Activated CD4-positive, alpha-beta T cell treated with anti-CD3 and anti-CD28 coated beads, Interleukin-2, amount 10 ng/mL, durations not matched to agents 7 days and 5 days (primary cell): ENCODE measurements around the gene GTF3A. TPM values are rescaled to one million over a fixed set of nuclear protein-coding genes. Genes with fewer than 3 reads are reported as not detected.
"Not testable (repeated sequence)": the region's sequence is repeated elsewhere in the genome, so short reads cannot be mapped to it uniquely, and the experiment has no call there.

Experiments
- CTCF ChIA-PET: fragments of 350-600 bp; sonication (Branson Sonifier 250); formaldehyde crosslinking; loops from one replicate; lab custom pipeline; 2021; ENCODE audit warnings: antibody characterized with exemption; lab: Charles Lee
- POLR2A ChIA-PET: fragments of 350-600 bp; sonication (Branson Sonifier 250); formaldehyde crosslinking; loops from one replicate; lab custom pipeline; 2021; ENCODE audit warnings: antibody characterized with exemption; lab: Charles Lee
- DNase-seq: peaks from one replicate; pipeline ENCODE4 v3.0.0-alpha.2; 2020
- H3K27ac Mint-ChIP-seq: one replicate; pipeline ENCODE4 v1.8.0; 2021; ENCODE audit warnings: mild to moderate bottlenecking, moderate library complexity, mixed read lengths
- H3K27me3 Mint-ChIP-seq: one replicate; pipeline ENCODE4 v1.8.0; 2021; ENCODE audit warnings: mixed read lengths
- H3K36me3 Mint-ChIP-seq: one replicate; pipeline ENCODE4 v1.8.0; 2021; ENCODE audit warnings: low read depth, mixed read lengths
- H3K4me1 Mint-ChIP-seq: one replicate; pipeline ENCODE4 v1.8.0; 2021; ENCODE audit warnings: mixed read lengths
- H3K4me3 Mint-ChIP-seq: one replicate; pipeline ENCODE4 v1.8.0; 2021; ENCODE audit warnings: mild to moderate bottlenecking, moderate library complexity, mixed read lengths
- H3K9me3 Mint-ChIP-seq: one replicate; pipeline ENCODE4 v1.8.0; 2021; ENCODE audit warnings: mixed read lengths
- total RNA-seq, 2 experiments: library from RNA; stranded (reverse); gene quantifications; one replicate each; pipeline ENCODE4 v1.2.3, GENCODE V29; 2021

Gene GTF3A
- total RNA-seq, 2 experiments from 2014 or later, result 173 to 189 TPM

GRCh38 chr13:27393101-27393500, 31.3 kb upstream of the GTF3A start:
- Mint-ChIP-seq H3K27me3 (peaks cover 2% of the 10 kb centered on the region), H3K27ac (no peak overlapping the region), H3K4me3 (no peak overlapping the region), H3K4me1 (no peaks in the 10 kb centered on the region), H3K36me3 (no peaks in the 10 kb centered on the region), H3K9me3 (no peaks in the 10 kb centered on the region)
- ChIA-PET CTCF (no interaction called here), POLR2A (no interaction called here)
- DNase-seq, result no peak

GRCh38 chr13:27395007-27395510, 29.4 kb upstream of the GTF3A start:
- H3K27ac Mint-ChIP-seq, result no peak overlapping the region
- no peaks in the 10 kb centered on the region for H3K36me3 Mint-ChIP-seq
- no peak overlapping the region for H3K4me3 Mint-ChIP-seq
- H3K27me3 Mint-ChIP-seq, result peaks cover 2% of the 10 kb centered on the region
- CTCF ChIA-PET, result interaction anchor here (1.0 kb wide), 1 partner anchor 46 kb away, joined by 3 read pairs; no protein-coding TSS in a partner anchor
- no peaks in the 10 kb centered on the region for H3K9me3 Mint-ChIP-seq
- DNase-seq, result no peak
- no peaks in the 10 kb centered on the region for H3K4me1 Mint-ChIP-seq
- POLR2A ChIA-PET, result no interaction called here

- Mint-ChIP-seq H3K27ac (no peak overlapping the region), H3K36me3 (no peaks in the 10 kb centered on the region), H3K4me3 (no peak overlapping the region), H3K9me3 (no peaks in the 10 kb centered on the region), H3K4me1 (peaks cover 4% of the 10 kb centered on the region), H3K27me3 (peaks cover under 1% of the 10 kb centered on the region)
- POLR2A ChIA-PET, result no interaction called here
- DNase-seq, result no peak
- CTCF ChIA-PET, result interaction anchor here (0.9 kb wide), 1 partner anchor 429 kb away, joined by 3 read pairs; no protein-coding TSS in a partner anchor
Observed at GRCh38 chr13:27396252-27396846, 28.1 kb upstream of the GTF3A start.

- ChIA-PET CTCF (interaction anchor here (1.0 kb wide), 1 partner anchor 11 kb away, joined by 4 read pairs; no protein-coding TSS in a partner anchor), POLR2A (no interaction called here)
- no peaks in the 10 kb centered on the region for H3K9me3 Mint-ChIP-seq
- H3K27ac Mint-ChIP-seq, result no peak overlapping the region
- DNase-seq, result no peak
- no peaks in the 10 kb centered on the region for H3K36me3 Mint-ChIP-seq
- H3K27me3 Mint-ChIP-seq, result no peaks in the 10 kb centered on the region
- peaks cover 5% of the 10 kb centered on the region for H3K4me1 Mint-ChIP-seq
- no peak overlapping the region for H3K4me3 Mint-ChIP-seq
Observed at GRCh38 chr13:27398360-27398759, 26.1 kb upstream of the GTF3A start.

- DNase-seq, H3K4me1 Mint-ChIP-seq, H3K27ac Mint-ChIP-seq, H3K36me3 Mint-ChIP-seq, H3K4me3 Mint-ChIP-seq, H3K27me3 Mint-ChIP-seq, POLR2A ChIA-PET, H3K9me3 Mint-ChIP-seq: not testable (repeated sequence)
- CTCF ChIA-PET, result interaction anchor here (0.8 kb wide), 1 partner anchor 12 kb away, joined by 3 read pairs; no protein-coding TSS in a partner anchor
Observed at GRCh38 chr13:27400405-27400804, 24.0 kb upstream of the GTF3A start.

- Mint-ChIP-seq H3K9me3 (no peaks in the 10 kb centered on the region), H3K4me3 (no peak overlapping the region), H3K27me3 (no peaks in the 10 kb centered on the region), H3K36me3 (no peaks in the 10 kb centered on the region), H3K4me1 (peaks cover 10% of the 10 kb centered on the region), H3K27ac (no peak overlapping the region)
- ChIA-PET POLR2A (interaction anchor here (0.6 kb wide), 1 partner anchor 24 kb away, joined by 4 read pairs; no protein-coding TSS in a partner anchor), CTCF (interaction anchor here (0.6 kb wide), 1 partner anchor 625 kb away, joined by 7 read pairs; no protein-coding TSS in a partner anchor)
- no peak for DNase-seq
Observed at GRCh38 chr13:27401210-27401609, 23.2 kb upstream of the GTF3A start.

- Mint-ChIP-seq H3K27me3 (peaks cover 4% of the 10 kb centered on the region), H3K36me3 (no peaks in the 10 kb centered on the region), H3K9me3 (no peaks in the 10 kb centered on the region), H3K4me1 (peaks cover 14% of the 10 kb centered on the region), H3K27ac (no peak overlapping the region), H3K4me3 (no peak overlapping the region)
- POLR2A ChIA-PET, result interaction anchor here (0.5 kb wide), 1 partner anchor 79 kb away, joined by 3 read pairs; no protein-coding TSS in a partner anchor
- CTCF ChIA-PET, result interaction anchor here (0.9 to 1.2 kb wide), 2 partner anchors 12 to 59 kb away, joined by 3 to 7 read pairs; no protein-coding TSS in a partner anchor
- no peak for DNase-seq
Observed at GRCh38 chr13:27403203-27403678, 21.2 kb upstream of the GTF3A start.

- no peaks in the 10 kb centered on the region for H3K36me3 Mint-ChIP-seq
- CTCF ChIA-PET, result interaction anchor here (0.9 to 1.2 kb wide), 2 partner anchors 11 to 59 kb away, joined by 3 to 7 read pairs; no protein-coding TSS in a partner anchor
- POLR2A ChIA-PET, result interaction anchor here (0.5 kb wide), 1 partner anchor 78 kb away, joined by 3 read pairs; no protein-coding TSS in a partner anchor
- H3K4me3 Mint-ChIP-seq, result no peak overlapping the region
- peaks cover 5% of the 10 kb centered on the region for H3K27me3 Mint-ChIP-seq
- no peak for DNase-seq
- H3K9me3 Mint-ChIP-seq, result no peaks in the 10 kb centered on the region
- no peak overlapping the region for H3K27ac Mint-ChIP-seq
- H3K4me1 Mint-ChIP-seq, result peaks cover 14% of the 10 kb centered on the region
Observed at GRCh38 chr13:27403727-27404385, 20.6 kb upstream of the GTF3A start.

GRCh38 chr13:27404680-27405079, 19.7 kb upstream of the GTF3A start:
- Mint-ChIP-seq H3K27me3 (peaks cover 11% of the 10 kb centered on the region), H3K36me3 (no peaks in the 10 kb centered on the region), H3K4me1 (peaks cover 16% of the 10 kb centered on the region), H3K27ac (no peak overlapping the region), H3K9me3 (no peaks in the 10 kb centered on the region), H3K4me3 (no peak overlapping the region)
- ChIA-PET CTCF (no interaction called here), POLR2A (no interaction called here)
- no peak for DNase-seq

- peaks cover 16% of the 10 kb centered on the region for H3K4me1 Mint-ChIP-seq
- no peak overlapping the region for H3K27ac Mint-ChIP-seq
- CTCF ChIA-PET, result no interaction called here
- H3K4me3 Mint-ChIP-seq, result no peak overlapping the region
- POLR2A ChIA-PET, result interaction anchor here (0.6 kb wide), 1 partner anchor 421 kb away, joined by 3 read pairs; no protein-coding TSS in a partner anchor
- no peaks in the 10 kb centered on the region for H3K36me3 Mint-ChIP-seq
- H3K27me3 Mint-ChIP-seq, result peaks cover 15% of the 10 kb centered on the region
- no peaks in the 10 kb centered on the region for H3K9me3 Mint-ChIP-seq
- DNase-seq, result no peak
Observed at GRCh38 chr13:27405546-27406134, 18.8 kb upstream of the GTF3A start.

- Mint-ChIP-seq H3K36me3 (no peaks in the 10 kb centered on the region), H3K27ac (peak overlapping the region; percentile 32), H3K4me3 (no peak overlapping the region), H3K9me3 (no peaks in the 10 kb centered on the region), H3K4me1 (peaks cover 12% of the 10 kb centered on the region), H3K27me3 (peaks cover 15% of the 10 kb centered on the region)
- ChIA-PET CTCF (interaction anchor here (1.2 kb wide), 1 partner anchor 9 kb away, joined by 3 read pairs; no protein-coding TSS in a partner anchor), POLR2A (no interaction called here)
- DNase-seq, result peak; percentile 54
Observed at GRCh38 chr13:27406178-27406939, 18.1 kb upstream of the GTF3A start.

- H3K4me1 Mint-ChIP-seq, result peaks cover 12% of the 10 kb centered on the region
- CTCF ChIA-PET, result no interaction called here
- no peak overlapping the region for H3K27ac Mint-ChIP-seq
- H3K9me3 Mint-ChIP-seq, result no peaks in the 10 kb centered on the region
- H3K27me3 Mint-ChIP-seq, result peaks cover 26% of the 10 kb centered on the region
- H3K36me3 Mint-ChIP-seq, result no peaks in the 10 kb centered on the region
- DNase-seq, result no peak
- no peak overlapping the region for H3K4me3 Mint-ChIP-seq
- POLR2A ChIA-PET, result no interaction called here
Observed at GRCh38 chr13:27408074-27408473, 16.3 kb upstream of the GTF3A start.
